LHCN-M2 (cell line): ENCODE measurements around the gene LAP3. TPM values are rescaled to one million over a fixed set of nuclear protein-coding genes. Genes with fewer than 3 reads are reported as not detected.

Experiments
- DNase-seq: peaks from one replicate; pipeline ENCODE4 v3.0.0-alpha.2; 2012; ENCODE audit warnings: low read depth
- total RNA-seq: library from RNA; depleted of rRNA; stranded (reverse); fragments of >200 nt; gene quantifications from 2 replicates; pipeline ENCODE4 v1.2.3, GENCODE V29; 2014

Gene LAP3
- total RNA-seq, 1 experiment from 2014 or later = 90.6 TPM

DNA sequence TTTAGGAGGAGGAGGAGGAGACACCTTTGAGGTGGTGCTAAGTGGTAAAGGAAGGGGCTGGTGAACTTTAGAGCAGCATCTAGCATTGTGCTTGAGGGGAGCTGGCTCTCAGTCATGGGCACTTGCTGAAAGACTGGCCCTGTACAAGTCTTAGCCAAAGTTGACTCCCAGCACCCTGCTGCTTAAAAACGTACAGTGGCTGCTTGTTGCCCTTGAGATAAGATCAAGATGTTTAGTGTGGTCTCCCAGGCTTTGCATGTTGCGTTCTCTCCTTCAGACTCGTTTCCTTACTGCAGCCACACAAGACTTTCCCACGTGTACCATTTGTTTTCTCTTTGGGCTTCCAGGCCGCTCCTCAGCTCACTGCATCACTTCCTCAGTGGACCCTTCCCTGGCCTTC is 39.3 kb downstream of the LAP3 start:
- no peak for DNase-seq

- DNase-seq = no peak
Measured at GRCh38 chr4:17618926-17619325, 41.9 kb downstream of the LAP3 start.

GRCh38 chr4:17619416-17620105 is 42.6 kb downstream of the LAP3 start:
- peak; percentile 79 for DNase-seq

GRCh38 chr4:17623451-17624001 is 46.5 kb downstream of the LAP3 start:
- peak; percentile 44 for DNase-seq

GRCh38 chr4:17624821-17625220 is 47.8 kb downstream of the LAP3 start:
- DNase-seq = no peak

- no peak for DNase-seq
Measured at GRCh38 chr4:17630228-17630627, 53.2 kb downstream of the LAP3 start.

DNA sequence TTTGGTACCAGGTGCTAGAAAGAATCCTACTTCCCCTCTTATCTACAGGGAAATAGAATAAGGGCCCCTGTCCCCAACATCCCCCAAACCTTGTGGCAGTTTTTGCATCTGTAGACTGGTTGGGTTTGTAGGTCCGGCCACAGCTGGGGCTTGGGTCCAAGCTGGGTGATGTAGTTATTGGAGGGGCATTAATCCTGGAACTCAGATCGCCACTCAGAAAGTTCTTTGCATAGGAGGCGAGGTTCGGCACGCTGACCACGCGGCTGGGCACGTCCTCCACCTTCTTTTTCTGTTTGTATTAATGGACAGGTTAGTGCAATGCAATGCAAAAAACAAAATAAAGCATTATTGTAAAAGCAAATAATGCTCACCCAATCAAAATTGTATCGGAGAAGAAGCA is 56.6 kb downstream of the LAP3 start:
- DNase-seq = no peak

DNA sequence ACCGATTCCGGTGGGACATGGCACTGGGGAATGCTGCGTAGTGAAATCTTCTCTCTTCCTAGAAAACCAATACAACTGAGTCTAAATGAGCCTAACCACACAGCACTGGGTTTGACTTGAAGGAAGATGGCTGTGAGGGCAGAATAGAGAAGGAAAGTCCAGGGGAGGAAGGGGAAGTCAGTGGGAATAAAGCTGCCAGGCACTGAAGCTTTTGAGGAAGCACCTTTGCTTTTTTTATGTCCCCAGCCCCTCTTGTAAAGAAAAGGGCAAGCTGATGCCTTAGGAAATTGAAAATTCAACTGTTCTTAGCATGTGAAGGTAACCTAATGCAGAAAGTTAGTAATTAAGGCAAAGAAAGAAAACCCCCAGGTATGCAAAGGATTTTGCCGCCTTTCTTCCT is 58.1 kb downstream of the LAP3 start:
- DNase-seq = no peak

GRCh38 chr4:17636341-17636695 is 59.3 kb downstream of the LAP3 start:
- DNase-seq = no peak

- DNase-seq = peak; percentile 68
Measured at GRCh38 chr4:17636696-17637622, 60.0 kb downstream of the LAP3 start.

DNA sequence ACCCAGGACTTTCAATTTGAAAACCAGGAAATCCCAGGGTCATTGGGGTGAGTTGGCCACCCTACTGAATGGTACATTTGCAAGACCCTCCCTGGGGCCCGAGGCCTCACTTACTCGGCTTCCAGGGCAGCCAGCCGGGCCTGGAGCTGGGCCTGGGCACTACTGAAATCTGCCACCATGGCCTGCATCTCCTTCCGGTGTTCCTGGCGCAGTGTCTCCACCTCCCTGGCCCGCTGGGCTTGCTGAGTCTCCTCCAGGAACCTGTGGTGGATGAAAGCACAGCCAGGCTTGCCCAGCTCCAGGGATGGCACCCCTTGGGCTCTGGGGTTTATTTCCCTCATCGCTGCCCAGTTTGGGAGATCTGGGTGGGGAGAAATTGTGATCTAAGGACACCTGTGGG is 62.1 kb downstream of the LAP3 start:
- DNase-seq = no peak

GRCh38 chr4:17642398-17642783 is 65.4 kb downstream of the LAP3 start:
- no peak for DNase-seq

DNA sequence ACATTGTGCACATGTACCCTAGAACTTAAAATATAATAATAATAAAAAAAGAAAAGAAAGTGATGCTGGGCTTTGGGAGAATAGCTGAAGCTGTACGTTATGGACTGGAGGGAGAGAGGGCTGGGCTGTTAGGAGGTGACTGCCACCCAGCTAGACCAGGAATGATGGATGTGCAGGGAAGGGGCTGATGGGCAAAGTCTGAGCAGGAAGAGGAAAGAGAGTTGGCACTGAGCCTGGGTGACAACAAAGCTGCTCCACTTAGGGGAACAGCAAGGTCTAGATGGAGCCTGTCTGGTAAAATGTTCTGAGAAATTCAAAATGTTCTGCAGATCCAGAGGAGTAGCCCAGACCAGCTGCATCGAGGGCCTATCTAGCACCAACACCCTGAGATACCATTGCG is 69.7 kb downstream of the LAP3 start:
- no peak for DNase-seq

DNA sequence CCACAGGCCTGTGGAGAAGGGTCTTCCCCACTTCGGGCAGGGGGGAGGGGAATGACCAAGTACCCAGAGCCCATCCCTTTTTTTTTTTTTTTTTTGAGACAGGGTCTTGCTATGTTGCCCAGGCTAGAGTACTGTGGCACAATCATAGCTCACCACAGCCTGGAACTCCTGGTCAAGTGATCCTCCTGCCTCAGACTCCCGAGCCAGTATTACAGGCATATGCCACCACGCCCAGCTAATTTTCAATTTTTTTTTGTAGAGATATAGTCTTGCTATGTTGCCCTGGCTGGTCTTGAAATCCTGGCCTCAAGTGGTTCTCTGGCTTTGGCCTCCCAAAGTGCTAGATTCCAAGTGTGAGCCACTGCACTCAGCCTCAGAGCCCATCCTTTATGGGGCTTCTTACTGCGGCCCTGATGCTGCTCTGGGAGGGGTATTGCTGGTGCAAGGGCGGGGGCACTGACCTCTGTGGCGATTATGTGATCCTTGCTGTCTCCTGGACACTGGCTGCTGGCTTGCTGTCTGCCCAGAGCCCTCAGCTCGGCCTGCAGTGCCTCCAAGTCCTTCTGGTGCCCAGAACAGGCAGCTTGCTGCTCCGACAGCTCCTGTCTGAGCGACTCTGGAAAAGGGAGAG is 70.3 kb downstream of the LAP3 start:
- no peak for DNase-seq

DNA sequence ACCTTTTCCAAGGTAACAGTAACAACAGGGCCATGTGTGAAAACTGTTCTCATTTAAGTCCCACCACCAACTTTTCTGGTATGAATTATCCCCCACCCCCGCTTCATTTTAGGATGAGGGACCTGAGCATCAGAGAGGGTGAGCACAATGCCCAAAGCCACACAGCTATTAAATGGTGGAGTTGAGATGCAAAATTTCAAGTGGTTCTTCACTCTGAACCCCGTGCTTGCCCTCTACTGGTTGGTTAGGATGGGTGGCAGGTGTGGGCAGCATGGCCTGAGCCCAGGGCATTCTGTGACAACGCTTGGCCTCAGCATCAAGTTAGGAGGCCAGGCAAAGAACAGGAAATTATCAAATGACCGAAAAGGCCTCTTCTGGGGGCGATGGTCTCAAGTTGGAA is 70.9 kb downstream of the LAP3 start:
- DNase-seq = no peak

DNA sequence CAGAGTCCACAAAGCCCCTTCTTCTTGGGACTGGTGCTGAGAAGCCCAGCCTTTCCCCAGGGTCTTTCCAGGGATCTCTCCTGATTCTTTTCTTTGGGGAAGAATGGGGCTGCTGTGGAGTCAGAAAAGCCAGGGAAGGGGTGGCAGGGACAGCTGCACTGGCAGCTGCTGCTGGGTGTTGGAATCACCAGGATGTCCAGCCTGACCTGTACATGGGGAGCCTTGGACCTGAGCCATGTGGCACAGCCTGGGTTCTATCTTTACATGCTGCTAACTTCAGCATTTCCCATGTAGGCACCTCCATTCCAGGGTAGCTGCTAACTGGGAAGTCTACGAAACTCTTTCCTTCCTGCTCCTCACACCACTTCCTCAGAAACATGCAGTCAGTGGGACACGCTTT is 73.4 kb downstream of the LAP3 start:
- DNase-seq = peak; percentile 23

GRCh38 chr4:17654701-17655100 is 77.7 kb downstream of the LAP3 start:
- DNase-seq = no peak

DNA sequence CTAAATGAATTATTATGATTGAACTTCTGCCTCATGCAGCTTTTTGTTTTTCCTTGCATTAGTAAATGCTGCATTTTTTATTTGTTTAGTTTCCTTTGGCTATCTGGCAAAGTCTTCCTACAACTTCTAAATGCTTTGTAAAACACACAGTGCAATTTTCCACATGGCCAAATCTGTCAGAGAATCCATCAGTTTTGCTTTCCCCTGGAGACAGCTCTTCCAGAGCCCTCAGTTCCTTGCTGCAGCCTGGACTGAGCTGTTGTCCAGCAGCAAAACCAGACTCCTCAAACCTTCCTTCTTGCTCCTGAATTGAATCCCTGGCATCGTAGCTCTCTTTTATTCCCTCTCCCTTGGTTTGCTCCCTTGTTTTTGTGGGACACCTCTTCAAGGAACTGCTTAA is 80.1 kb downstream of the LAP3 start:
- DNase-seq = no peak
